Trophoblast cell (in vitro differentiated cells and primary cell): ENCODE measurements around the gene SEC16A.

ENCODE experiments used
- DNase-seq, 2 donors: peaks; one replicate each; pipeline ENCODE4 v3.0.0-alpha.2; 2016
- H2AFZ ChIP-seq: 2 replicates; pipeline ENCODE4 v1.6.1; 2013; ENCODE audit warnings: low read length, moderate library complexity, mild to moderate bottlenecking; ENCODE audit not compliant: insufficient read depth, poor library complexity
- H2AK5ac ChIP-seq: 2 replicates; pipeline ENCODE4 v1.6.1; 2013; ENCODE audit warnings: mild to moderate bottlenecking, low read length
- H2BK120ac ChIP-seq: 2 replicates; pipeline ENCODE4 v1.6.1; 2013; ENCODE audit warnings: low read length, mild to moderate bottlenecking, moderate library complexity; ENCODE audit not compliant: insufficient read depth, poor library complexity
- H2BK12ac ChIP-seq: 2 replicates; pipeline ENCODE4 v1.6.1; 2013; ENCODE audit warnings: mild to moderate bottlenecking, low read length, moderate library complexity
- H2BK5ac ChIP-seq: 2 replicates; pipeline ENCODE4 v1.6.1; 2013; ENCODE audit warnings: low read length, low read depth, moderate library complexity, mild to moderate bottlenecking; ENCODE audit not compliant: poor library complexity
- H3K14ac ChIP-seq: 2 replicates; pipeline ENCODE4 v1.6.1; 2013; ENCODE audit warnings: mild to moderate bottlenecking, low read length
- H3K18ac ChIP-seq: 2 replicates; pipeline ENCODE4 v1.6.1; 2013; ENCODE audit warnings: mild to moderate bottlenecking, low read length
- H3K23ac ChIP-seq: 2 replicates; pipeline ENCODE4 v1.6.1; 2013; ENCODE audit warnings: low read length
- H3K27ac ChIP-seq: 2 replicates; pipeline ENCODE4 v1.5.1; 2013; ENCODE audit warnings: low read depth, mild to moderate bottlenecking, inconsistent platforms, low read length, moderate library complexity
- H3K27me3 ChIP-seq: 2 replicates; pipeline ENCODE4 v1.6.1; 2013; ENCODE audit warnings: inconsistent platforms, mild to moderate bottlenecking, low read length, moderate library complexity; ENCODE audit not compliant: insufficient read depth
- H3K36me3 ChIP-seq, 2 experiments: 1 replicate in 1 of 2; 2 replicates in 1 of 2; pipeline ENCODE4 v1.6.1; 2013; ENCODE audit warnings: low read length in 2 of 2, mild to moderate bottlenecking in 2 of 2, moderate library complexity in 1 of 2; ENCODE audit not compliant: insufficient read depth in 2 of 2, control insufficient read depth in 1 of 2
- H3K4ac ChIP-seq: 2 replicates; pipeline ENCODE4 v1.6.1; 2013; ENCODE audit warnings: low read depth, mild to moderate bottlenecking, low read length, moderate library complexity
- H3K4me1 ChIP-seq, 2 experiments: 1 replicate in 1 of 2; 2 replicates in 1 of 2; pipeline ENCODE4 v1.6.1; 2013; ENCODE audit warnings: low read length in 2 of 2, mild to moderate bottlenecking in 2 of 2, moderate library complexity in 1 of 2; ENCODE audit not compliant: insufficient read depth in 2 of 2, control insufficient read depth in 1 of 2
- H3K4me2 ChIP-seq: 2 replicates; pipeline ENCODE4 v1.6.1; 2013; ENCODE audit warnings: inconsistent platforms, mild to moderate bottlenecking, low read length, moderate library complexity
- H3K4me3 ChIP-seq: 2 replicates; pipeline ENCODE4 v1.5.1; 2013; ENCODE audit warnings: mild to moderate bottlenecking, low read depth, low read length, inconsistent platforms
- H3K79me1 ChIP-seq: one replicate; pipeline ENCODE4 v1.6.1; 2013; ENCODE audit warnings: low read length
- H3K79me2 ChIP-seq: 2 replicates; pipeline ENCODE4 v1.6.1; 2013; ENCODE audit warnings: low read length, mild to moderate bottlenecking; ENCODE audit not compliant: control insufficient read depth, insufficient read depth, poor library complexity
- H3K9ac ChIP-seq: 2 replicates; pipeline ENCODE4 v1.6.1; 2013; ENCODE audit warnings: mild to moderate bottlenecking, low read length
- H3K9me3 ChIP-seq: 2 replicates; pipeline ENCODE4 v1.6.1; 2013; ENCODE audit warnings: low read depth, mild to moderate bottlenecking, control low read depth, inconsistent platforms, low read length; ENCODE audit not compliant: insufficient read depth
- H4K12ac ChIP-seq: 2 replicates; pipeline ENCODE4 v1.6.1; 2013; ENCODE audit warnings: low read depth, mild to moderate bottlenecking, low read length, moderate library complexity
- H4K8ac ChIP-seq: 2 replicates; pipeline ENCODE4 v1.6.1; 2013; ENCODE audit warnings: low read depth, mild to moderate bottlenecking, low read length, moderate library complexity
- H4K91ac ChIP-seq: one replicate; pipeline ENCODE4 v1.6.1; 2013; ENCODE audit warnings: low read depth, mild to moderate bottlenecking, low read length, moderate library complexity
- WGBS: extraction: QIAGEN DNeasy Blood & Tissue Kit; methylation state at CpG from one replicate; pipeline ENCODE4 v1.1.7; 2013; ENCODE audit warnings: missing lambda C conversion rate; ENCODE audit not compliant: insufficient read length, insufficient coverage; ENCODE audit errors: extremely low coverage; 5-methylcytosine and 5-hydroxymethylcytosine counted together

SEC16A gene

GRCh38 chr9:136470792-136471469 is 11.9 kb downstream of the SEC16A start:
- H3K79me1 ChIP-seq, result no peaks in the 10 kb centered on the region
- H4K12ac ChIP-seq, result no peak overlapping the region
- no peak overlapping the region for H2AFZ ChIP-seq
- no peak overlapping the region for H2BK120ac ChIP-seq
- no peak overlapping the region for H2AK5ac ChIP-seq
- no peak overlapping the region for H3K4me2 ChIP-seq
- no peak overlapping the region for H3K23ac ChIP-seq
- H3K4me1 ChIP-seq, result no peaks in the 10 kb centered on the region
- no peak overlapping the region for H4K8ac ChIP-seq
- H3K36me3 ChIP-seq, result peaks cover 89 to 94% of the 10 kb centered on the region in 2 experiments
- H3K14ac ChIP-seq, result no peak overlapping the region
- H3K79me2 ChIP-seq, result no peaks in the 10 kb centered on the region
- no CpG with 5 or more reads among the region's 12 CpGs for WGBS
- no peak overlapping the region for H3K9ac ChIP-seq
- DNase-seq, result no peak
- H3K27me3 ChIP-seq, result no peaks in the 10 kb centered on the region
- H4K91ac ChIP-seq, result no peak overlapping the region
- H3K4ac ChIP-seq, result no peak overlapping the region
- H2BK12ac ChIP-seq, result no peak overlapping the region
- peaks cover 5% of the 10 kb centered on the region for H3K9me3 ChIP-seq
- H3K18ac ChIP-seq, result no peak overlapping the region
- H3K27ac ChIP-seq, result no peak overlapping the region
- H2BK5ac ChIP-seq, result no peak overlapping the region
- H3K4me3 ChIP-seq, result no peak overlapping the region

- Histone ChIP-seq H3K79me1 (no peaks in the 10 kb centered on the region), H2AFZ (no peak overlapping the region), H3K79me2 (no peaks in the 10 kb centered on the region), H2BK5ac (no peak overlapping the region), H2AK5ac (no peak overlapping the region), H2BK12ac (no peak overlapping the region), H3K14ac (no peak overlapping the region), H3K36me3 (peaks cover 89 to 94% of the 10 kb centered on the region in 2 experiments), H3K9ac (no peak overlapping the region), H4K91ac (no peak overlapping the region), H2BK120ac (no peak overlapping the region), H3K9me3 (peaks cover 7% of the 10 kb centered on the region), H4K8ac (no peak overlapping the region), H3K4me3 (no peak overlapping the region), H3K18ac (no peak overlapping the region), H3K4me2 (no peak overlapping the region), H3K4ac (no peak overlapping the region), H3K27me3 (no peaks in the 10 kb centered on the region), H4K12ac (no peak overlapping the region), H3K4me1 (no peaks in the 10 kb centered on the region), H3K27ac (no peak overlapping the region), H3K23ac (no peak overlapping the region)
- DNase-seq, result no peak
- WGBS, result no CpG with 5 or more reads among the region's 11 CpGs
Observed at GRCh38 chr9:136470356-136470755, 12.5 kb downstream of the SEC16A start.

- Histone ChIP-seq H3K14ac (no peak overlapping the region), H3K79me1 (no peaks in the 10 kb centered on the region), H4K8ac (no peak overlapping the region), H3K4me2 (no peak overlapping the region), H2BK5ac (no peak overlapping the region), H3K36me3 (peaks cover 85 to 93% of the 10 kb centered on the region in 2 experiments), H3K18ac (no peak overlapping the region), H3K9ac (no peak overlapping the region), H2BK12ac (no peak overlapping the region), H3K4ac (no peak overlapping the region), H2BK120ac (no peak overlapping the region), H4K12ac (no peak overlapping the region), H3K4me1 (no peaks in the 10 kb centered on the region), H3K4me3 (no peak overlapping the region), H3K9me3 (peaks cover 7% of the 10 kb centered on the region), H4K91ac (no peak overlapping the region), H3K79me2 (no peaks in the 10 kb centered on the region), H2AFZ (no peak overlapping the region), H2AK5ac (no peak overlapping the region), H3K27me3 (no peaks in the 10 kb centered on the region), H3K27ac (no peak overlapping the region), H3K23ac (no peak overlapping the region)
- WGBS, result no CpG with 5 or more reads among the region's 15 CpGs
- DNase-seq, result no peak
Observed at GRCh38 chr9:136467766-136468165, 15.1 kb downstream of the SEC16A start.

- Histone ChIP-seq H3K4me3 (no peak overlapping the region), H3K14ac (no peak overlapping the region), H3K79me2 (no peaks in the 10 kb centered on the region), H2AFZ (no peak overlapping the region), H3K9me3 (peaks cover 4% of the 10 kb centered on the region), H2BK12ac (no peak overlapping the region), H3K4ac (no peak overlapping the region), H3K79me1 (no peaks in the 10 kb centered on the region), H3K4me2 (no peak overlapping the region), H4K12ac (no peak overlapping the region), H3K36me3 (peaks cover 84 to 89% of the 10 kb centered on the region in 2 experiments), H3K27ac (no peak overlapping the region), H4K8ac (no peak overlapping the region), H2BK5ac (no peak overlapping the region), H3K23ac (no peak overlapping the region), H3K18ac (no peak overlapping the region), H4K91ac (no peak overlapping the region), H3K4me1 (no peaks in the 10 kb centered on the region), H3K27me3 (no peaks in the 10 kb centered on the region), H3K9ac (no peak overlapping the region), H2AK5ac (no peak overlapping the region), H2BK120ac (no peak overlapping the region)
- WGBS, result no CpG with 5 or more reads among the region's 30 CpGs
- no peak for DNase-seq
Observed at GRCh38 chr9:136466155-136466541, 16.7 kb downstream of the SEC16A start.
